ENCODE data around the gene BMP8A. TPM values are rescaled to one million over a fixed set of nuclear protein-coding genes. Genes with fewer than 3 reads are reported as not detected.

The BMP8A gene
- total RNA-seq, 1 experiment from 2014 or later, result not detected

GRCh38 chr1:39573736-39574624, 82.5 kb downstream of the BMP8A start:
- Mint-ChIP-seq H3K27ac (ENCODE audit: low read depth, unreplicated experiment) (peak overlapping the region; percentile 88), H3K36me3 (ENCODE audit: insufficient read depth, unreplicated experiment) (peaks cover 79% of the 10 kb centered on the region)
- CTCF ChIA-PET, result interaction anchor here (0.6 to 2.4 kb wide), 5 partner anchors 9 to 273 kb away, joined by 3 to 14 read pairs (median 4); no protein-coding TSS in a partner anchor

GRCh38 chr1:39574646-39575045, 83.2 kb downstream of the BMP8A start:
- intact Hi-C loops (cut with micrococcal nuclease), result no loop called here
- Mint-ChIP-seq H3K4me3 (ENCODE audit: unreplicated experiment) (peak overlapping the region; percentile 88), H3K9me3 (ENCODE audit: unreplicated experiment) (no peaks in the 10 kb centered on the region), H3K36me3 (ENCODE audit: insufficient read depth, unreplicated experiment) (peaks cover 72% of the 10 kb centered on the region), H3K4me1 (ENCODE audit: insufficient read depth, unreplicated experiment) (peaks cover 16% of the 10 kb centered on the region), H3K27me3 (ENCODE audit: insufficient read depth, unreplicated experiment) (no peaks in the 10 kb centered on the region), H3K27ac (ENCODE audit: low read depth, unreplicated experiment) (peak overlapping the region; percentile 88)
- ChIA-PET POLR2A (interaction anchor here (0.6 to 4.8 kb wide), 12 partner anchors 9 to 468 kb away, joined by 3 to 36 read pairs (median 6); no protein-coding TSS in a partner anchor), CTCF (interaction anchor here (0.8 to 2.4 kb wide), 3 partner anchors 31 to 272 kb away, joined by 3 to 14 read pairs (median 4); no protein-coding TSS in a partner anchor)
- DNase-seq (ENCODE audit: unreplicated experiment), result peak; percentile 42
- no TSS peak for BruUV-seq (replicated peaks)
- TF ChIP-seq CTCF (IDR thresholded peaks at IDR 0.05; ENCODE audit: unreplicated experiment), result no peak

More at GRCh38 chr1:39573736-39574624, 82.5 kb downstream of the BMP8A start:
- peaks cover 16% of the 10 kb centered on the region for H3K4me1 Mint-ChIP-seq (ENCODE audit: insufficient read depth, unreplicated experiment)
- POLR2A ChIA-PET, result interaction anchor here (0.6 to 4.8 kb wide), 10 partner anchors 9 to 444 kb away, joined by 3 to 36 read pairs (median 4); no protein-coding TSS in a partner anchor
- peak; percentile 29 for DNase-seq (ENCODE audit: unreplicated experiment)
- H3K4me3 Mint-ChIP-seq (ENCODE audit: unreplicated experiment), result peak overlapping the region; percentile 88
- intact Hi-C loops (cut with micrococcal nuclease), result no loop called here
- H3K27me3 Mint-ChIP-seq (ENCODE audit: insufficient read depth, unreplicated experiment), result no peaks in the 10 kb centered on the region
- BruUV-seq (replicated peaks), result no TSS peak
- TF ChIP-seq CTCF (IDR thresholded peaks at IDR 0.05; ENCODE audit: unreplicated experiment), result no peak
- no peaks in the 10 kb centered on the region for H3K9me3 Mint-ChIP-seq (ENCODE audit: unreplicated experiment)

Other genes starting within 250 kb of the BMP8A start
- gene PABPC4, start 85.2 kb downstream of the BMP8A start, total RNA-seq (2022), result 268 and 275 TPM in 2 replicates
- gene HEYL, start 148.0 kb downstream of the BMP8A start, total RNA-seq (2022), result not detected in 2 replicates
- not detected in 2 replicates for gene NT5C1A, start 180.5 kb downstream of the BMP8A start, total RNA-seq (2022)
- gene HPCAL4, start 199.8 kb downstream of the BMP8A start, total RNA-seq (2022), result not detected in 2 replicates
- 44.8 and 45.8 TPM in 2 replicates for gene PPIE, start 247.2 kb downstream of the BMP8A start, total RNA-seq (2022)